Dermis blood vessel endothelial cell (primary cell): ENCODE data around the gene TXLNG. TPM values are rescaled to one million over a fixed set of nuclear protein-coding genes. Genes with fewer than 3 reads are reported as not detected.

Experiments
- DNase-seq: peaks from one replicate; pipeline ENCODE4 v3.0.0; 2010
- total RNA-seq: library from RNA; depleted of rRNA; stranded (reverse); fragments of >200 nt; gene quantifications from 2 replicates; pipeline ENCODE4 v1.2.3, GENCODE V29; 2014

TXLNG gene
- total RNA-seq, 1 donor from 2014 or later: 7.3 TPM

DNA sequence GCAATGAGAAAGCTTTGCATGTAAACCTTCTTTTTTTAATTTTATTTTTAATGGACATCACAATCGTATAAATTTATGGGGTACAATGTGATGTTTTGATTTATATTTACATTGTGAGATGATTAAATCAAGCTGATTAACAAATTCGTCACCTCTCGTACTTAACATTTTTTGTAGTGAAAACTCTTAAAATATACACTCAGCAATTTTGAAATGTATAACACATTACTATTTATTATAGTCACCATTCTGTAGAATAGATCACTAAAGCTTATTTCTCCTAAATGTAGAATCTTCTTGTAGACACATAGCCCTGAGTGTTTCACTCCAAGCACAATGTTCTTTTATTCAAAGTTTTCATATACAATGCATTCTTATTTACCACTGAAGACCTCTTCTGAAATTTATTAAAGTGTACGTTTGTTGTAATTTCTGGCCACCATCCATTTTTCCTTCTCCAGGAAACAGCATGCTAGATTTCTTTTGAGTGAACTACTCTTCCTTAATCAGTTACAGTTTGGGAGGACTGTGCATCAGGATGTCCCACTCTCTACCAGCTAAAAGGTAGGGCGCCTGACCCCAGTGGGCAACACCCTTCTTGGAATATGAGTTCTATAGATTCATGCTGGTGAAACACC is 88.3 kb downstream of the TXLNG start:
- DNase-seq: no peak

- no peak for DNase-seq
Measured at GRCh38 chrX:16876696-16877095, 90.4 kb downstream of the TXLNG start.

- peak; percentile 14 for DNase-seq
Measured at GRCh38 chrX:16882169-16882568, 95.9 kb downstream of the TXLNG start.

- DNase-seq: peak; percentile 77
Measured at GRCh38 chrX:16882702-16883486, 96.6 kb downstream of the TXLNG start.

- DNase-seq: no peak
Measured at GRCh38 chrX:16883487-16883804, 97.2 kb downstream of the TXLNG start.

- no peak for DNase-seq
Measured at GRCh38 chrX:16885628-16886027, 99.4 kb downstream of the TXLNG start.

DNA sequence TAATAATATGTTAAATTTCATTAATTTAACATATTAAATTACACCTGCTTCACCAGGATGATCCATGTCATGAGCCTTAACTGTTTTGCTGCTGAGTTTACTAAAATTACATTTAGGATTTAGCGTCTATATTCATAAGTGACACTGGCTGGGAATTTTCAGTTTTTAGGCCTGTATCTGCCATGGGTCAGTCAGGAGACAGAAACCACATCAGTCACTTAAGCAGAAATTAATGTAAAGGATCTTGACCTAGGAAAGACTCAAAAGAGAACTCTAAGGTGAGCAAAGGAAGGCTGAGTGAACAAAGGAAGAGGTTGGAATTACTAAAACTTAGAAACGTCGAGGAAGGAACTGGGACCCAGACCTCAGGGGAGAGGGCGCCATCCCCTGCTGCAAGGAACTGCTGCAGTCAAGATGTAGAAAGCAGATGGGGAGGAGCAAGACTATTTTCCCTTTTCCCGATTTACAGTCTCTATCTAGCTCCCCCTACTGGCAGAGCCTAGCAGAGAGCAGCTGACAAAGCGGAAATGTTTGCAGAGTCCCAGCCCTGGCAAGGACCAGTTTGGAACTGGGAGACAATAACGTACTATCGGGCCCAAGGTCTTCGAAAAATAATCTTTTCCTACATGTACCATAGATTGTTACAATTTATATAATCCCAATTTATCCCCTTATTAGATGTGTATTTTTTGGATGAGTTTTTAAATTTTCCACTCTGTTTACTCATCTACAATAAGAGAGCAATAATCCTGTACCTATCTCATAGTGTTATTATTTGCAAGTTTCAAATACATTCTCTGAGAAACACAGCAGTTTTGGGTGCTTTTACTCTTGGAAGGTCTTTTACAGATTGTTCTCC is 106.5 kb downstream of the TXLNG start:
- DNase-seq: peak; percentile 81

Other genes starting within 250 kb of the TXLNG start
- not detected in 2 replicates for gene S100G, start 136.3 kb upstream of the TXLNG start, total RNA-seq
- 16.5 and 20.8 TPM in 2 replicates for gene CTPS2, start 73.8 kb upstream of the TXLNG start, total RNA-seq
- 26.8 and 30.1 TPM in 2 replicates for gene SYAP1, start 66.9 kb upstream of the TXLNG start, total RNA-seq
- 79.8 and 113 TPM in 2 replicates for gene RBBP7, start 83.9 kb downstream of the TXLNG start, total RNA-seq
- 6.1 and 6.5 TPM in 2 replicates for gene REPS2, start 160.2 kb downstream of the TXLNG start, total RNA-seq